Smooth muscle cell (in vitro differentiated cells): ENCODE results near the gene KCNMB1. TPM values are rescaled to one million over a fixed set of nuclear protein-coding genes. Genes with fewer than 3 reads are reported as not detected.

ENCODE experiments used
- DNase-seq: peaks from one replicate; lab custom pipeline; 2025; ENCODE audit not compliant: unreplicated experiment; lab: John Stamatoyannopoulos, UW
- H2AFZ ChIP-seq: fragments of 200-600 bp; sonication (generic); 2 replicates; pipeline ENCODE4 v1.6.0; 2016; ENCODE audit warnings: antibody characterized with exemption, low read depth, mild to moderate bottlenecking
- H3F3A ChIP-seq: fragments of 200-600 bp; sonication (generic); 2 replicates; pipeline ENCODE4 v1.6.0; 2017; ENCODE audit warnings: antibody characterized with exemption, low read depth
- H3K27ac ChIP-seq: fragments of 200-600 bp; sonication (generic); 2 replicates; pipeline ENCODE4 v1.5.1; 2016; ENCODE audit warnings: low read depth, mild to moderate bottlenecking
- H3K27me3 ChIP-seq: fragments of 200-600 bp; sonication (generic); 2 replicates; pipeline ENCODE4 v1.6.1; 2016; ENCODE audit warnings: low read depth, mild to moderate bottlenecking
- H3K36me3 ChIP-seq: fragments of 200-600 bp; sonication (generic); 2 replicates; pipeline ENCODE4 v1.5.1; 2016; ENCODE audit warnings: low read depth
- H3K4me1 ChIP-seq: fragments of 200-600 bp; sonication (generic); 2 replicates; pipeline ENCODE4 v1.5.1; 2016; ENCODE audit warnings: low read depth
- H3K4me2 ChIP-seq: fragments of 200-600 bp; sonication (generic); 2 replicates; pipeline ENCODE4 v1.6.0; 2016; ENCODE audit warnings: mild to moderate bottlenecking
- H3K4me3 ChIP-seq: fragments of 200-600 bp; sonication (generic); 2 replicates; pipeline ENCODE4 v1.5.1; 2016; ENCODE audit warnings: mild to moderate bottlenecking
- H3K79me2 ChIP-seq: fragments of 200-600 bp; sonication (generic); 2 replicates; pipeline ENCODE4 v1.6.0; 2016; ENCODE audit warnings: low read depth, mild to moderate bottlenecking
- H3K9ac ChIP-seq: fragments of 200-600 bp; sonication (generic); 2 replicates; pipeline ENCODE4 v1.6.0; 2016; ENCODE audit warnings: low read depth
- H3K9me3 ChIP-seq: fragments of 200-600 bp; sonication (generic); replicated peaks from 2 replicates; pipeline ENCODE4 v1.5.1; 2016; ENCODE audit warnings: low read depth
- H4K20me1 ChIP-seq: fragments of 200-600 bp; sonication (generic); 2 replicates; pipeline ENCODE4 v1.6.0; 2016; ENCODE audit warnings: low read depth
- CTCF ChIP-seq: fragments of 200-600 bp; sonication (generic); IDR thresholded peaks from 2 replicates; pipeline ENCODE4 v1.5.1; 2017; ENCODE audit warnings: borderline replicate concordance, mild to moderate bottlenecking, antibody characterized with exemption; ENCODE audit not compliant: insufficient read depth, poor library complexity, severe bottlenecking
- WGBS: methylation state at CpG from one replicate; pipeline ENCODE4 v1.1.7; 2016; ENCODE audit warnings: low lambda C conversion rate; 5-methylcytosine and 5-hydroxymethylcytosine counted together
- polyA plus RNA-seq: library from polyadenylated mRNA; unstranded; fragments of >200 nt; fragmentation: Nextera tagmentation; extraction: Ambion mirVana; gene quantifications from 2 replicates; pipeline ENCODE4 v1.2.1, GENCODE V29; 2016
- total RNA-seq: library from RNA; depleted of rRNA; stranded (reverse); fragments of >200 nt; gene quantifications from 2 replicates; pipeline ENCODE4 v1.2.3, GENCODE V29; 2014

KCNMB1 gene
- total and polyA plus RNA-seq, 2 experiments from 2014 or later: 0.54 to 0.63 TPM

GRCh38 chr5:170436335-170436734, 47.2 kb upstream of the KCNMB1 start:
- Histone ChIP-seq H3K27me3 (no peaks in the 10 kb centered on the region), H2AFZ (no peak overlapping the region), H3K4me2 (no peak overlapping the region), H3K9me3 (no peaks in the 10 kb centered on the region), H3K27ac (no peak overlapping the region), H3K79me2 (no peaks in the 10 kb centered on the region), H3K36me3 (no peaks in the 10 kb centered on the region), H3K4me3 (no peak overlapping the region), H4K20me1 (no peaks in the 10 kb centered on the region), H3K4me1 (no peaks in the 10 kb centered on the region), H3F3A (no peaks in the 10 kb centered on the region), H3K9ac (no peak overlapping the region)
- 93% methylated on average over 10 of the region's 10 CpGs for WGBS
- no peak for DNase-seq
- TF ChIP-seq CTCF: no peak

- Histone ChIP-seq H3K4me2 (no peak overlapping the region), H3K27ac (no peak overlapping the region), H3K27me3 (no peaks in the 10 kb centered on the region), H3K79me2 (no peaks in the 10 kb centered on the region), H2AFZ (no peak overlapping the region), H3K9ac (no peak overlapping the region), H3F3A (no peaks in the 10 kb centered on the region), H3K4me3 (no peak overlapping the region), H3K36me3 (no peaks in the 10 kb centered on the region), H4K20me1 (no peaks in the 10 kb centered on the region), H3K9me3 (no peaks in the 10 kb centered on the region), H3K4me1 (no peaks in the 10 kb centered on the region)
- WGBS: 53% methylated on average over 16 of the region's 16 CpGs
- peak; percentile 98 for TF ChIP-seq CTCF
- DNase-seq: peak; percentile 24
These were observed 45.9 kb upstream of the KCNMB1 start for GRCh38 chr5:170434966-170435605.

GRCh38 chr5:170432669-170433068, 43.5 kb upstream of the KCNMB1 start:
- Histone ChIP-seq H3F3A (no peaks in the 10 kb centered on the region), H4K20me1 (no peaks in the 10 kb centered on the region), H2AFZ (no peak overlapping the region), H3K9me3 (no peaks in the 10 kb centered on the region), H3K36me3 (no peaks in the 10 kb centered on the region), H3K79me2 (no peaks in the 10 kb centered on the region), H3K27me3 (no peaks in the 10 kb centered on the region), H3K4me1 (no peaks in the 10 kb centered on the region), H3K9ac (no peak overlapping the region), H3K27ac (no peak overlapping the region), H3K4me3 (no peak overlapping the region), H3K4me2 (no peak overlapping the region)
- no peak for DNase-seq
- WGBS: 71% methylated on average over 3 of the region's 3 CpGs
- TF ChIP-seq CTCF: no peak

- Histone ChIP-seq H4K20me1 (no peaks in the 10 kb centered on the region), H3K9me3 (no peaks in the 10 kb centered on the region), H3K9ac (no peak overlapping the region), H3F3A (no peaks in the 10 kb centered on the region), H3K79me2 (no peaks in the 10 kb centered on the region), H3K4me3 (no peak overlapping the region), H2AFZ (no peak overlapping the region), H3K27me3 (no peaks in the 10 kb centered on the region), H3K4me1 (no peaks in the 10 kb centered on the region), H3K27ac (no peak overlapping the region), H3K4me2 (peak overlapping the region; percentile 26), H3K36me3 (no peaks in the 10 kb centered on the region)
- no peak for TF ChIP-seq CTCF
- DNase-seq: no peak
- 86% methylated on average over 4 of the region's 4 CpGs for WGBS
These were observed 42.4 kb upstream of the KCNMB1 start for GRCh38 chr5:170431571-170431970.
